Fibroblast of lung (primary cell): Measurements from ENCODE around the gene PRDX5. TPM values are rescaled to one million over a fixed set of nuclear protein-coding genes. Genes with fewer than 3 reads are reported as not detected.

ENCODE experiments used
- DNase-seq, 2 donors: peaks; one replicate each; pipeline versions ENCODE4 v3.0.0 to v3.0.0-alpha.2; 2010; ENCODE audit warnings: low read depth in 2 of 2
- H2AFZ ChIP-seq: 2 replicates; pipeline ENCODE4 v1.5.1; 2012; ENCODE audit warnings: low read length, control low read depth, inconsistent platforms
- H3K27ac ChIP-seq: 2 replicates; pipeline ENCODE4 v1.5.1; 2011; ENCODE audit warnings: low read length, control low read depth; ENCODE audit not compliant: insufficient read depth
- H3K27me3 ChIP-seq: 2 replicates; pipeline ENCODE4 v1.5.1; 2011; ENCODE audit warnings: mild to moderate bottlenecking, low read length; ENCODE audit not compliant: control insufficient read depth, insufficient read depth
- H3K36me3 ChIP-seq: 2 replicates; pipeline ENCODE4 v1.5.1; 2011; ENCODE audit warnings: low read length; ENCODE audit not compliant: control insufficient read depth, insufficient read depth
- H3K4me1 ChIP-seq: 2 replicates; pipeline ENCODE4 v1.5.1; 2011; ENCODE audit warnings: low read length; ENCODE audit not compliant: control insufficient read depth, insufficient read depth; ENCODE audit errors: extremely low read depth
- H3K4me2 ChIP-seq: 2 replicates; pipeline ENCODE4 v1.5.1; 2011; ENCODE audit warnings: low read length, control low read depth; ENCODE audit not compliant: insufficient read depth; ENCODE audit errors: extremely low read depth
- H3K4me3 ChIP-seq, 4 experiments: fragments of 200-600 bp in 1 of 4; sonication (generic) in 1 of 4; replicated peaks in 1 of 4; 2 replicates each; pipeline ENCODE4 v1.5.1; 2011 to 2016; ENCODE audit warnings: low read length in 4 of 4, low read depth in 3 of 4, mild to moderate bottlenecking in 3 of 4, control low read depth in 2 of 4, inconsistent platforms in 1 of 4, mixed read lengths in 1 of 4; ENCODE audit not compliant: insufficient read depth in 1 of 4; ENCODE audit errors: control extremely low read depth in 1 of 4
- H3K79me2 ChIP-seq: 2 replicates; pipeline ENCODE4 v1.5.1; 2012; ENCODE audit warnings: mild to moderate bottlenecking, low read length, inconsistent platforms; ENCODE audit not compliant: control insufficient read depth, insufficient read depth
- H3K9ac ChIP-seq: 2 replicates; pipeline ENCODE4 v1.5.1; 2011; ENCODE audit warnings: mild to moderate bottlenecking, low read length, control low read depth; ENCODE audit not compliant: insufficient read depth
- H3K9me3 ChIP-seq: 2 replicates; pipeline ENCODE4 v1.5.1; 2012; ENCODE audit warnings: low read depth, low read length; ENCODE audit not compliant: control insufficient read depth, insufficient read depth
- H4K20me1 ChIP-seq: 2 replicates; pipeline ENCODE4 v1.5.1; 2011; ENCODE audit warnings: low read length; ENCODE audit not compliant: control insufficient read depth, insufficient read depth; ENCODE audit errors: extremely low read depth
- CTCF ChIP-seq, 2 donors: IDR thresholded peaks in 1 of 2; conservative IDR thresholded peaks in 1 of 2; 1 replicate in 1 of 2; 2 replicates in 1 of 2; pipeline ENCODE4 v1.5.1; 2011 to 2012; ENCODE audit warnings: low read length in 2 of 2, control low read depth in 1 of 2, inconsistent platforms in 1 of 2, low read depth in 1 of 2, mild to moderate bottlenecking in 1 of 2
- EZH2 ChIP-seq: IDR thresholded peaks from 2 replicates; pipeline ENCODE4 v1.5.1; 2012; ENCODE audit warnings: low read length, control low read depth, mild to moderate bottlenecking; ENCODE audit errors: missing control alignments
- polyA plus RNA-seq, 2 donors: library from polyadenylated mRNA; depleted of rRNA in 1 of 2; stranded (reverse) in 1 of 2; unstranded in 1 of 2; fragments of >200 nt; gene quantifications; 2 replicates each; pipeline ENCODE4 v1.2.1, GENCODE V29; 2011 to 2012; ENCODE audit warnings: missing spikeins in 1 of 2
- total RNA-seq: library from RNA; depleted of rRNA; stranded (reverse); fragments of >200 nt; gene quantifications from 2 replicates; pipeline ENCODE4 v1.2.1, GENCODE V29; 2014

The PRDX5 gene
- total and polyA plus RNA-seq, 2 donors (not counting 1 experiment from before 2014, with no cell fraction given), result 319 to 431 TPM

- Histone ChIP-seq H3K9ac (no peak overlapping the region), H3K27ac (no peak overlapping the region), H3K9me3 (no peaks in the 10 kb centered on the region), H2AFZ (no peak overlapping the region), H3K36me3 (peaks cover 8% of the 10 kb centered on the region), H3K4me3 (no peak overlapping the region), H3K4me1 (peaks cover 20% of the 10 kb centered on the region), H3K79me2 (peaks cover 13% of the 10 kb centered on the region), H3K27me3 (no peaks in the 10 kb centered on the region), H4K20me1 (no peaks in the 10 kb centered on the region), H3K4me2 (no peak overlapping the region)
- DNase-seq, result peak; percentile 22 to 28
- TF ChIP-seq CTCF (conservative IDR thresholded peaks at IDR 0.05 in 1 of 2, IDR thresholded peaks at IDR 0.05 in 1 of 2; ENCODE audit: low read depth in 1 of 2, low read length in 2 of 2) (peak; percentile 24 to 47), EZH2 (no peak)
These were observed 38.8 kb downstream of the PRDX5 start for GRCh38 chr11:64356498-64357411.

DNA sequence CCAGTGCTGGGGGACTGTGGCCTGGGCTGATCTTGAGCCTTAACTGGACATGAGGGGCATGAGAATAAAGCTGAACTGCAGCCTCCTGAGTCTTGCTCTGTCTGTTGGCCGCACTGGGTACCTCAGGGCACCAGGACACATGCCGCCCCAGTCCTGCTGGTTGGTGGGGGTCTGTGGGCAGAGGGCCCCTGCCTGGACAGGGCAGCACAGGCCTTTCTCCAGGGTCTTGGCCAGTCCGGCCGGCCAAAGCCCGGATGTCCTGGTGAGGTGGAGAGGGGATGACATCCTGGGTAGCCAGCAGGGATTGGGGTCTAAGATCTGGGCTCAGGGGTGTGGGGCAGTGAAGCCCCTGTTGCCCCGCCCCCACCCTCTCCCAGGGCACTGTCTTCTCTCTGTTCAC, 39.5 kb downstream of the PRDX5 start:
- Histone ChIP-seq H3K27ac (no peak overlapping the region), H3K9ac (no peak overlapping the region), H3K79me2 (peaks cover 13% of the 10 kb centered on the region)

More for the DNA sequence above, 39.5 kb downstream of the PRDX5 start:
- peaks cover 20% of the 10 kb centered on the region for H3K4me1 ChIP-seq
- H3K36me3 ChIP-seq, result peaks cover 13% of the 10 kb centered on the region
- no peak overlapping the region for H3K4me3 ChIP-seq
- TF ChIP-seq CTCF (conservative IDR thresholded peaks at IDR 0.05 in 1 of 2, IDR thresholded peaks at IDR 0.05 in 1 of 2; ENCODE audit: low read depth in 1 of 2, low read length in 2 of 2) (no peak), EZH2 (no peak)
- no peak for DNase-seq
- no peaks in the 10 kb centered on the region for H4K20me1 ChIP-seq
- H3K4me2 ChIP-seq, result no peak overlapping the region
- H3K9me3 ChIP-seq, result no peaks in the 10 kb centered on the region
- H2AFZ ChIP-seq, result no peak overlapping the region
- no peaks in the 10 kb centered on the region for H3K27me3 ChIP-seq
